Left ventricle myocardium inferior (tissue), 1 donor: Measurements from ENCODE around the gene FAM151B. TPM values are rescaled to one million over a fixed set of nuclear protein-coding genes. Genes with fewer than 3 reads are reported as not detected.

ENCODE experiments used
- DNase-seq: peaks from one replicate; pipeline ENCODE4 v3.0.0-alpha.2; 2020
- H3K27ac ChIP-seq: fragments of 200-600 bp; replicated peaks from 2 replicates; pipeline ENCODE4 v1.8.0; 2021
- H3K27me3 ChIP-seq: fragments of 200-600 bp; 2 replicates; pipeline ENCODE4 v1.8.0; 2021; ENCODE audit warnings: low read depth
- H3K36me3 ChIP-seq: fragments of 200-600 bp; 2 replicates; pipeline ENCODE4 v1.8.0; 2021
- H3K4me1 ChIP-seq: fragments of 200-600 bp; 2 replicates; pipeline ENCODE4 v1.8.0; 2021
- H3K4me3 ChIP-seq: fragments of 200-600 bp; 2 replicates; pipeline ENCODE4 v1.8.0; 2021; ENCODE audit warnings: mild to moderate bottlenecking, moderate library complexity
- H3K9me3 ChIP-seq: fragments of 200-600 bp; replicated peaks from 2 replicates; pipeline ENCODE4 v1.8.0; 2021
- CTCF ChIP-seq: fragments of 200-600 bp; IDR thresholded peaks from 2 replicates; pipeline ENCODE4 v1.8.0; 2021; ENCODE audit warnings: antibody characterized with exemption, mild to moderate bottlenecking, borderline replicate concordance
- intact Hi-C: fragments of 100-400 bp; cut with micrococcal nuclease; formaldehyde crosslinking; loops from one replicate; pipeline ENCODE4 v1.11.0; 2022
- long read RNA-seq: library from polyadenylated mRNA; unstranded; transcript quantifications from one replicate; pipeline ENCODE4 v2.0.0, GENCODE V29; 2021
- total RNA-seq: library from RNA; stranded (reverse); fragmentation: NEBNext Ultra II Directional; extraction: Animal tissue kit (Norgen Biotek cat#: 25700); gene quantifications from one replicate; pipeline ENCODE4 v1.2.1, GENCODE V29; 2021
- donor health status: DM: no; HTN: yes; CAD: no; lungs with severe emphysema.

FAM151B gene
- total RNA-seq, result 0.91 TPM
- long read RNA-seq, partial matches to known transcripts, result 0 of 2 reads
- long read RNA-seq, other reads (novel, unspliced or antisense), result 1 of 2 reads

- H3K27ac ChIP-seq, result peak within 1 kb of the TSS; percentile 88
- H3K36me3 ChIP-seq, result no peaks in the 10 kb centered on the region
- H3K4me1 ChIP-seq, result peaks cover 18% of the 10 kb centered on the region
- peak; percentile 80 for DNase-seq
- peak; percentile 26 for TF ChIP-seq CTCF
- peaks cover 8% of the 10 kb centered on the region for H3K27me3 ChIP-seq
- H3K4me3 ChIP-seq, result peak within 1 kb of the TSS; percentile 83
- H3K9me3 ChIP-seq, result peaks cover 16% of the 10 kb centered on the region
- intact Hi-C loops, result no loop called here
Observed at GRCh38 chr5:80487829-80488721, at the start of gene FAM151B. Gene FAM151B (plus strand): TSS chr5:80488100. CDS start chr5:80488124, 24 bp downstream.

GRCh38 chr5:80438739-80439138, 49.2 kb upstream of the FAM151B start:
- no peaks in the 10 kb centered on the region for H3K27me3 ChIP-seq
- intact Hi-C loops, result no loop called here
- no peak for DNase-seq
- H3K9me3 ChIP-seq, result no peaks in the 10 kb centered on the region
- peaks cover 53% of the 10 kb centered on the region for H3K36me3 ChIP-seq
- no peak overlapping the region for H3K27ac ChIP-seq
- H3K4me1 ChIP-seq, result peaks cover 6% of the 10 kb centered on the region
- H3K4me3 ChIP-seq, result no peak overlapping the region
- no peak for TF ChIP-seq CTCF

- no peak overlapping the region for H3K4me3 ChIP-seq
- TF ChIP-seq CTCF, result no peak
- H3K4me1 ChIP-seq, result peaks cover 6% of the 10 kb centered on the region
- peaks cover 55% of the 10 kb centered on the region for H3K36me3 ChIP-seq
- intact Hi-C loops, result no loop called here
- H3K27me3 ChIP-seq, result no peaks in the 10 kb centered on the region
- no peak overlapping the region for H3K27ac ChIP-seq
- no peaks in the 10 kb centered on the region for H3K9me3 ChIP-seq
- DNase-seq, result no peak
Observed at GRCh38 chr5:80439213-80439612, 48.7 kb upstream of the FAM151B start.

- Histone ChIP-seq H3K9me3 (no peaks in the 10 kb centered on the region), H3K27ac (no peak overlapping the region), H3K4me1 (peaks cover 6% of the 10 kb centered on the region), H3K27me3 (no peaks in the 10 kb centered on the region), H3K4me3 (no peak overlapping the region), H3K36me3 (peaks cover 61% of the 10 kb centered on the region)
- no peak for DNase-seq
- intact Hi-C loops, result no loop called here
- no peak for TF ChIP-seq CTCF
Observed at GRCh38 chr5:80442742-80443141, 45.2 kb upstream of the FAM151B start.

- Histone ChIP-seq H3K27ac (no peak overlapping the region), H3K4me3 (no peak overlapping the region), H3K9me3 (no peaks in the 10 kb centered on the region), H3K36me3 (peaks cover 81% of the 10 kb centered on the region), H3K4me1 (no peaks in the 10 kb centered on the region), H3K27me3 (no peaks in the 10 kb centered on the region)
- DNase-seq, result no peak
- no peak for TF ChIP-seq CTCF
- intact Hi-C loops, result no loop called here
Observed at GRCh38 chr5:80453366-80453765, 34.5 kb upstream of the FAM151B start.
